ENCODE data around the gene NEK5.
"Not testable (repeated sequence)": the region's sequence is repeated elsewhere in the genome, so short reads cannot be mapped to it uniquely, and the experiment has no call there.

NEK5 gene

DNA sequence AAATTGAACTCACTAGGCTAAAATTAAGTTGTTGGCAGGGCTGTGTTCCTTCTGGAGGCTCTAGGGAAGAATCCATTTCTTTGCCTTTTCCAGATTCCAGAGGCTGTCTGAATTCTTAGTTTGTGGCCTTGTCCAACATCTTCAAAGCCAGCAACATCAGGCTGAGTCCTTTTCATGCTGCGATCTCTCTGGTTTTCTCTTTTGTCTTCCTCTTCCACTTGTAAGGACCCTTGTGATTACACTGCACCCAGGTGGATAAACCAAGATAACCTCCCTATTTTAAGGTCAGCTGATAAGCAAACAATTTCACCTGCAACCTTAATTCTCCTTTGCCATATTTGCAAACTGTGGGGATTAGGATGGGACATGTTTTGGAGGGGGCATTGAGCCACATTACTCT is 92.8 kb downstream of the NEK5 start:
- H3K36me3 ChIP-seq (ENCODE audit: insufficient read depth, low read length) = no peaks in the 10 kb centered on the region
- no peak overlapping the region for H3K9ac ChIP-seq (ENCODE audit: insufficient read length)
- TF ChIP-seq POLR2AphosphoS5 (IDR thresholded peaks at IDR 0.05; ENCODE audit: borderline replicate concordance, low read depth, low read length) (no peak), EZH2 (IDR thresholded peaks at IDR 0.05) (no peak), FOXP2 (optimal IDR thresholded peaks at IDR 0.05; ENCODE audit: control extremely low read depth, extremely low read length, insufficient read depth) (no peak)
- no peaks in the 10 kb centered on the region for H3K9me3 ChIP-seq (ENCODE audit: low read depth, low read length)
- no peak for DNase-seq (ENCODE audit: low read depth, low spot score)
- no peak overlapping the region for H3K27ac ChIP-seq
- no peak overlapping the region for H3K4me3 ChIP-seq

DNA sequence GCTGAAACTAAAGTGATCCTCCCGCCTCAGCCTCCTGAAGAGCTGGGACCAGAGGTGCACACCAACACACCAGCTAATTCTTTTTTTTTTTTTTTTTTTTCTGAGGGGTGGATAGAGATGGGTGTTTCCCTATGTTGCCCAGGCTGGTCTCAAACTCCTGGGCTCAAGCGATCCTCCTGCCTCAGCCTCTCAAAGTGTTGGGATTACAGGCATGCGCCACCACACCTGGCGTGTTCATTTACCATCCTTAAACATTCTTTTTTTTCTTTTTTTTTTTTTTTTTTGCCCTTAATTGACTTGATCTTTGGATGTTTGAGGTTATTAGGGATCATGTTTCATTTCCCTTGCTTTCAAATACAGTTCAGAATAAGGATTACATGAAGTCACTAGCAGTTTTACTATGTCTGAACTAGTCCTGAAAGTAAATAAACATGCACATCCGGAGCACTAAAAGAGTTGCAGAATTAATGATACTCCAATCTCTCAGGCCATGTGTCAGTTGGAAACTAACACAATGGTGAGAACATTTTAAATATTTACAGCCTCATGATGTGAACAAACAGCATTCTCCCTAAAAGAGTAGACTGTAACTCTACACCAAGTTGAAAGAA is 94.2 kb downstream of the NEK5 start:
- TF ChIP-seq POLR2AphosphoS5 (IDR thresholded peaks at IDR 0.05; ENCODE audit: borderline replicate concordance, low read depth, low read length) = no peak
- no peak for TF ChIP-seq FOXP2 (optimal IDR thresholded peaks at IDR 0.05; ENCODE audit: control extremely low read depth, extremely low read length, insufficient read depth)
- TF ChIP-seq EZH2 (IDR thresholded peaks at IDR 0.05) = no peak
- H3K9ac ChIP-seq (ENCODE audit: insufficient read length) = no peak overlapping the region
- H3K27ac ChIP-seq = no peak overlapping the region
- no peaks in the 10 kb centered on the region for H3K36me3 ChIP-seq (ENCODE audit: insufficient read depth, low read length)
- no peak overlapping the region for H3K4me3 ChIP-seq
- DNase-seq (ENCODE audit: low read depth, low spot score) = no peak
- no peaks in the 10 kb centered on the region for H3K9me3 ChIP-seq (ENCODE audit: low read depth, low read length)

DNA sequence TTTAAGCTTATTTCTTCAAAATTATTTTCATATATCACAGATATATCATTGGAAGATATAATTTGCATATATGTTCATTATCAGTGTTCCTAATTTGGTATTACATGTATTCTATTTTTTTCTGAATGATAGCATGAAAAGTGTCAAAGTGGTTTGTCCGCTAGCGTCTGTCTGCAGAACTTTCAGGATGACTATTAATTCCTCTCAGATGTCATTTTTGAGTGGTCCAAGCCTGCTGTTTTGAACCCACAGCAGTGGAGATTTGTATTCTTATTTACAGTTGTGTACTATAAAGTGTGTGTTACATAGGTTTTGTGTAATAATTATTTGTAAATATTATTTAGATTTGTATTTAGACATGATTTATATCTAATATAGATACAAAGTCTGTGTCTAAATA is 95.8 kb downstream of the NEK5 start:
- DNase-seq (ENCODE audit: low read depth, low spot score) = no peak
- Histone ChIP-seq H3K9me3 (ENCODE audit: low read depth, low read length) (no peaks in the 10 kb centered on the region), H3K27ac (no peak overlapping the region), H3K9ac (ENCODE audit: insufficient read length) (no peak overlapping the region), H3K4me3 (no peak overlapping the region), H3K36me3 (ENCODE audit: insufficient read depth, low read length) (peaks cover 13% of the 10 kb centered on the region)
- TF ChIP-seq FOXP2 (optimal IDR thresholded peaks at IDR 0.05; ENCODE audit: control extremely low read depth, extremely low read length, insufficient read depth) (no peak), EZH2 (IDR thresholded peaks at IDR 0.05) (no peak), POLR2AphosphoS5 (IDR thresholded peaks at IDR 0.05; ENCODE audit: borderline replicate concordance, low read depth, low read length) (no peak)

DNA sequence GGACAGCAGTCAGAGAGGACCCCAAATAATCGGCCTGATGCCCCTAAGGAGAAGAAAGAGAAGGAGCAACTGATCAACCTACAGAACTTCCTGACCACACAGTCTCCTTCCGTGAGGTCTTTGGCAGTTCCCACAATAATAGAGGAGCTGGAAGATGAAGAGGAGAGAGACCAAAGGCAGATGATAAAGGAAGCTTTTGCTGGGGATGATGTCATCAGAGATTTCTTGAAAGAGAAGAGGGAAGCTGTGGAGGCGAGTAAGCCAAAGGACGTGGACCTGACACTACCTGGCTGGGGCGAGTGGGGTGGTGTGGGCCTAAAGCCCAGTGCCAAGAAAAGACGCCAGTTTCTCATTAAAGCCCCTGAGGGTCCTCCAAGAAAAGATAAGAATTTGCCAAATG is 98.5 kb downstream of the NEK5 start:
- DNase-seq (ENCODE audit: low read depth, low spot score); H3K4me3 ChIP-seq; H3K27ac ChIP-seq; H3K9ac ChIP-seq (ENCODE audit: insufficient read length); H3K9me3 ChIP-seq (ENCODE audit: low read depth, low read length): not testable (repeated sequence)
- H3K36me3 ChIP-seq (ENCODE audit: insufficient read depth, low read length) = peaks cover 37% of the 10 kb centered on the region

DNA sequence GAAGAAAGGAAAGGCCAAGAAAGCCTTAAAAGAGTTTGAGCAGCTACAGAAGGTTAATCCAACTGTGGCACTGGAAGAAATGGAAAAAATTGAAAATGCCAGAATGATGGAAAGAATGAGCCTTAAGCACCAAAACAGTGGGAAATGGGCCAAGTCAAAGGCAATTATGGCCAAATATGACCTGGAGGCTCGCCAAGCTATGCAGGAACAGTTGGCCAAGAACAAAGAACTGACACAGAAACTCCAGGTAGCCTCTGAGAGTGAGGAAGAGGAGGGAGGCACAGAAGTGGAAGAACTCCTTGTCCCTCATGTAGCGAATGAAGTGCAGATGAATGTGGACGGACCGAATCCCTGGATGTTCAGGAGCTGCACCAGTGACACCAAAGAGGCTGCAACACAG is 99.3 kb downstream of the NEK5 start:
- Histone ChIP-seq H3K27ac (no peak overlapping the region), H3K36me3 (ENCODE audit: insufficient read depth, low read length) (peaks cover 45% of the 10 kb centered on the region), H3K9ac (ENCODE audit: insufficient read length) (no peak overlapping the region), H3K4me3 (no peak overlapping the region), H3K9me3 (ENCODE audit: low read depth, low read length) (no peaks in the 10 kb centered on the region)
- TF ChIP-seq FOXP2 (optimal IDR thresholded peaks at IDR 0.05; ENCODE audit: control extremely low read depth, extremely low read length, insufficient read depth) (no peak), EZH2 (IDR thresholded peaks at IDR 0.05) (no peak), POLR2AphosphoS5 (IDR thresholded peaks at IDR 0.05; ENCODE audit: borderline replicate concordance, low read depth, low read length) (no peak)
- DNase-seq (ENCODE audit: low read depth, low spot score) = no peak

DNA sequence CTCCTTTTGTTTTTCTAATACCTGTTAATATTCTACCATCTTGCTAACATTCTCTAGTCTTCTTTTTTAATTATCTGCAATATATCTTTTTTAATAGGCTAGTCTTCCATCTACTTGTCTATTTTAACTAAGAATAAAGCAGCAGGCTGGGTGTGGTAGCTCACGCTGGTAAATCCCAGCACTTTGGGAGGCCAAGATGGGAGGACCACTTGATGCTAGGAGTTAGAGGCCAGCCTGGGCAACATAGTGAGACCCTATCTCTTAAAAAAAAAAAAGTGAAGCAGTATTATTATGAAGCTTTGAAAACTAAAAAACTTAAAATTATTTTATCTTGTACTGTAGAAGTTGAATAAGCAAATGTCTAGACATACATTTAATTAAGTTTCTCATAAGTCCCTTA is 101.0 kb downstream of the NEK5 start:
- TF ChIP-seq POLR2AphosphoS5 (IDR thresholded peaks at IDR 0.05; ENCODE audit: borderline replicate concordance, low read depth, low read length) (no peak), FOXP2 (optimal IDR thresholded peaks at IDR 0.05; ENCODE audit: control extremely low read depth, extremely low read length, insufficient read depth) (no peak), EZH2 (IDR thresholded peaks at IDR 0.05) (no peak)
- Histone ChIP-seq H3K9me3 (ENCODE audit: low read depth, low read length) (no peaks in the 10 kb centered on the region), H3K9ac (ENCODE audit: insufficient read length) (no peak overlapping the region), H3K27ac (no peak overlapping the region), H3K36me3 (ENCODE audit: insufficient read depth, low read length) (peaks cover 61% of the 10 kb centered on the region), H3K4me3 (no peak overlapping the region)
- no peak for DNase-seq (ENCODE audit: low read depth, low spot score)

DNA sequence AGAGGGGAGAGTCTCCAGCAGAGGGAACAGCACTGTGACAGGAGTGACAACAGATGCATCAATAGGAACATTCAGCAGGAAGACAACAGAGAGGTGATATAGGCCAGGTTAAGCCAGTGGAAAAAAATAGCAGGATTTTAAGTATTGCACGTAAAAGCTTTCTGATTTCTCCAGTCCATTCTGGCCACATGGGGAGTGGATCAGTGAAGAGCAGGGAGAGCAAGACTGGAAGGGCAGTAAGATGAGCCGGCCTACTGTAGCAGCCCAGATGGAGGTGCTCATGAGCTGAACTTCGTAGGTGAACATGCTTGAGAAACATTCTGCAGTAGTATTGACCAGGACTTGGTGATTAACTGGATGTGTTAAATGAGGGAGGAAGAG is 102.6 kb downstream of the NEK5 start:
- H3K36me3 ChIP-seq (ENCODE audit: insufficient read depth, low read length) = peaks cover 71% of the 10 kb centered on the region

DNA sequence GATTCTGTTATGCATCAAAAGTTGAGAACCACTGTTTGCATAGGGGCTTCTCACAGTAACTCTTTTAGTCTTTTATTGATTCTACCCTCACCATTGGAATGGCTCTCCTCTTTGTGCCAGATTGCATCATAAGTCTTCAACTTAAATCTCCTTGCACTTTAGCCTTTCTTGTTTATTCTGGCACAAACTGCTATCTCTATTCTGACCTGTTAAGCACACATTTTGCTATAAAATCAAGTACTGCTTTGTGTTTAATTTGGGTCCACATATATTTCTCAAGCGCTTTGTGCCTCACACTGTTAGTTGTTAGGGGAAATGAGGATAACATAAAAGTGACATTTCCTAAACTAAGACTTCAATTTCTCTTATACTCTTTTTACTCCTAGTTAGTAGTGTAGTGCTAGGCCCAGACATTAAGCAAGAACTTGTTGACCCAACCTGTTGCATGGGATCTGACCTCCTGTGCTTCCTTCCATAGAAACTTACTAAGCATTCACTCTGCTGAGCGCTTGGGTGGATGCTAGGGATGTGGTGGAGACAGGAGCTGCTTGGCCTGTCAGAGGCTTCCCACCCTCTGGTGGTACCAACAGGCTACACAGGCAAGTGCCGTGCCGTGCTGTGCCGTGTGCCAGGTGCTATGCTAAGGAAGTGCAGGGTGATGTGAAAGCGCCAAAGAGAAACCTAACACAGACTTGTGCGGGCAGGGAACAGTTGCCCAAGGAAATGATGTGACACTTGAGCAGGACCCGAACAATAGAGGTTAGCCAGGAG is 103.2 kb downstream of the NEK5 start:
- H3K4me3 ChIP-seq = no peak overlapping the region
- H3K27ac ChIP-seq = no peak overlapping the region
- DNase-seq (ENCODE audit: low read depth, low spot score) = no peak
- TF ChIP-seq FOXP2 (optimal IDR thresholded peaks at IDR 0.05; ENCODE audit: control extremely low read depth, extremely low read length, insufficient read depth) = no peak
- no peak for TF ChIP-seq EZH2 (IDR thresholded peaks at IDR 0.05)
- TF ChIP-seq POLR2AphosphoS5 (IDR thresholded peaks at IDR 0.05; ENCODE audit: borderline replicate concordance, low read depth, low read length) = no peak
- no peaks in the 10 kb centered on the region for H3K9me3 ChIP-seq (ENCODE audit: low read depth, low read length)
- no peak overlapping the region for H3K9ac ChIP-seq (ENCODE audit: insufficient read length)
- peaks cover 73% of the 10 kb centered on the region for H3K36me3 ChIP-seq (ENCODE audit: insufficient read depth, low read length)

More for the DNA sequence above, 102.6 kb downstream of the NEK5 start:
- H3K9me3 ChIP-seq (ENCODE audit: low read depth, low read length) = no peaks in the 10 kb centered on the region
- H3K9ac ChIP-seq (ENCODE audit: insufficient read length) = no peak overlapping the region
- DNase-seq (ENCODE audit: low read depth, low spot score) = no peak
- no peak for TF ChIP-seq FOXP2 (optimal IDR thresholded peaks at IDR 0.05; ENCODE audit: control extremely low read depth, extremely low read length, insufficient read depth)
- TF ChIP-seq EZH2 (IDR thresholded peaks at IDR 0.05) = no peak
- TF ChIP-seq POLR2AphosphoS5 (IDR thresholded peaks at IDR 0.05; ENCODE audit: borderline replicate concordance, low read depth, low read length) = no peak
- H3K4me3 ChIP-seq = no peak overlapping the region
- H3K27ac ChIP-seq = no peak overlapping the region

DNA sequence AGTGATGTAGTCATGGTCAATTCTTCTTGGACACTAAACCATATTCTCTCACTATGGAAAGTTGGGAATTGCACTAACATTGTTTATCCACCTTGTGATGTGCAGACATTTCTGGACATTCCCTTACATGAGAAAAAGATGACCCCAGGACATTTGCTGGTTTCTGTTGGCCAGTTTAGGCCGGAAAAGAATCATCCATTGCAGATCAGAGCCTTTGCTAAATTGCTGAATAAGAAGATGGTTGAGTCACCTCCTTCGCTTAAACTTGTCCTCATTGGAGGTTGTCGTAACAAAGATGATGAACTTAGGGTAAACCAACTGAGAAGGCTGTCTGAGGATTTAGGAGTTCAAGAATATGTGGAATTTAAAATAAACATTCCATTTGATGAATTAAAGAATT is 104.4 kb downstream of the NEK5 start, which contains the start of gene UTP14C:
UTP14C (plus strand) TSS at position 211 of the 400 bp plus-strand sequence. CDS start 4,114 bp downstream, outside the sequence.
- Histone ChIP-seq H3K9me3 (ENCODE audit: low read depth, low read length) (no peaks in the 10 kb centered on the region), H3K27ac (no peak within 1 kb of the TSS), H3K36me3 (ENCODE audit: insufficient read depth, low read length) (peaks cover 83% of the 10 kb centered on the region), H3K9ac (ENCODE audit: insufficient read length) (no peak within 1 kb of the TSS), H3K4me3 (no peak within 1 kb of the TSS)
- no peak for DNase-seq (ENCODE audit: low read depth, low spot score)
- TF ChIP-seq POLR2AphosphoS5 (IDR thresholded peaks at IDR 0.05; ENCODE audit: borderline replicate concordance, low read depth, low read length) = no peak
- TF ChIP-seq EZH2 (IDR thresholded peaks at IDR 0.05) = no peak
- TF ChIP-seq FOXP2 (optimal IDR thresholded peaks at IDR 0.05; ENCODE audit: control extremely low read depth, extremely low read length, insufficient read depth) = no peak
